IPS DF 4.7 (cell line): ENCODE results near the gene RBM28.

Experiments
- DNase-seq: peaks from one replicate; pipeline ENCODE4 v3.0.0-alpha.2; 2013; ENCODE audit warnings: low spot score; ENCODE audit errors: extremely low read depth

RBM28 gene

GRCh38 chr7:128260069-128260795 lies 83.5 kb downstream of the RBM28 start:
- DNase-seq: no peak

GRCh38 chr7:128259131-128260061 lies 84.3 kb downstream of the RBM28 start:
- no peak for DNase-seq

GRCh38 chr7:128257458-128257857 lies 86.2 kb downstream of the RBM28 start:
- DNase-seq: no peak

GRCh38 chr7:128255271-128255670 lies 88.4 kb downstream of the RBM28 start:
- no peak for DNase-seq

GRCh38 chr7:128254470-128254869 lies 89.2 kb downstream of the RBM28 start:
- no peak for DNase-seq

GRCh38 chr7:128253701-128254100 lies 90.0 kb downstream of the RBM28 start:
- DNase-seq: no peak

- DNase-seq: no peak
Observed at GRCh38 chr7:128251337-128251736, 92.4 kb downstream of the RBM28 start.
